ENCODE measurements around the gene KBTBD13. TPM values are rescaled to one million over a fixed set of nuclear protein-coding genes. Genes with fewer than 3 reads are reported as not detected.

Gene KBTBD13
- total and polyA plus RNA-seq, 11 donors: 0.78 to 11.8 (median 4.2) TPM

DNA sequence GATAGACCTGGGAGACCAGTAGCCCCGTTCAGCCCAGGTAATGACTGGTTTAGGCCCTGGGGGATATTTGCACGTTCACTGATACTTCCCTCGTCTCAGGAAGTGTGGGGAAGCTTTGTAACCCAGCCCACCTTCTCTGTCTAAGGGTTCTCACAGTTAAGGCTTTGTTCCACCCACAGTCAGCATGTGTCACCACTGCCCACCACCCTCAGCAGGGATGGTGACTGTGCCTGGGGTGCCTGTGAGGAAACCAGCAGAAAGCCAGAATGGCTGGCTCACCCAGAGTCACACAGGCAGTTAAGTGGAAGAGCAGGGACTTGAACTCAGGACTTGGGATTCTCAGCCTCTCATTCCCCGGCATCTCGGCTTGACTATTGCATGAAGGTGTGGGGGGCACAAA is 5.2 kb downstream of the KBTBD13 start:
- peak overlapping the region in 9 of 12 donors; percentile 32 to 92 (median 64) for H3K27ac ChIP-seq
- intact Hi-C loops (cut with DNase I): loop anchor here in 3 of 10 donors (2.0 to 10.0 kb wide), 3 partner anchors 27 to 49 kb away; no protein-coding TSS in a partner anchor
- H3K9me3 ChIP-seq: no peaks in the 10 kb centered on the region
- ATAC-seq (no peak), DNase-seq (peak in 1 of 5 donors; percentile 18)
- no peaks in the 10 kb centered on the region for H3K36me3 ChIP-seq
- H3K4me1 ChIP-seq: peaks cover 8 to 88% (median 43%) of the 10 kb centered on the region in 12 donors
- TF ChIP-seq, protein P1, sequence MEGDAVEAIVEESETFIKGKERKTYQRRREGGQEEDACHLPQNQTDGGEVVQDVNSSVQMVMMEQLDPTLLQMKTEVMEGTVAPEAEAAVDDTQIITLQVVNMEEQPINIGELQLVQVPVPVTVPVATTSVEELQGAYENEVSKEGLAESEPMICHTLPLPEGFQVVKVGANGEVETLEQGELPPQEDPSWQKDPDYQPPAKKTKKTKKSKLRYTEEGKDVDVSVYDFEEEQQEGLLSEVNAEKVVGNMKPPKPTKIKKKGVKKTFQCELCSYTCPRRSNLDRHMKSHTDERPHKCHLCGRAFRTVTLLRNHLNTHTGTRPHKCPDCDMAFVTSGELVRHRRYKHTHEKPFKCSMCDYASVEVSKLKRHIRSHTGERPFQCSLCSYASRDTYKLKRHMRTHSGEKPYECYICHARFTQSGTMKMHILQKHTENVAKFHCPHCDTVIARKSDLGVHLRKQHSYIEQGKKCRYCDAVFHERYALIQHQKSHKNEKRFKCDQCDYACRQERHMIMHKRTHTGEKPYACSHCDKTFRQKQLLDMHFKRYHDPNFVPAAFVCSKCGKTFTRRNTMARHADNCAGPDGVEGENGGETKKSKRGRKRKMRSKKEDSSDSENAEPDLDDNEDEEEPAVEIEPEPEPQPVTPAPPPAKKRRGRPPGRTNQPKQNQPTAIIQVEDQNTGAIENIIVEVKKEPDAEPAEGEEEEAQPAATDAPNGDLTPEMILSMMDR (IDR thresholded peaks at IDR 0.05): no peak
- TF ChIP-seq POLR2A (IDR thresholded peaks at IDR 0.05): no peak
- H3K27me3 ChIP-seq: peaks cover 0 to 17% (median 0%) of the 10 kb centered on the region in 9 donors
- H3K4me3 ChIP-seq: no peak overlapping the region
- WGBS, 4 donors: 73 to 80% (median 74%) methylated on average over 5 of the region's 5 CpGs

DNA sequence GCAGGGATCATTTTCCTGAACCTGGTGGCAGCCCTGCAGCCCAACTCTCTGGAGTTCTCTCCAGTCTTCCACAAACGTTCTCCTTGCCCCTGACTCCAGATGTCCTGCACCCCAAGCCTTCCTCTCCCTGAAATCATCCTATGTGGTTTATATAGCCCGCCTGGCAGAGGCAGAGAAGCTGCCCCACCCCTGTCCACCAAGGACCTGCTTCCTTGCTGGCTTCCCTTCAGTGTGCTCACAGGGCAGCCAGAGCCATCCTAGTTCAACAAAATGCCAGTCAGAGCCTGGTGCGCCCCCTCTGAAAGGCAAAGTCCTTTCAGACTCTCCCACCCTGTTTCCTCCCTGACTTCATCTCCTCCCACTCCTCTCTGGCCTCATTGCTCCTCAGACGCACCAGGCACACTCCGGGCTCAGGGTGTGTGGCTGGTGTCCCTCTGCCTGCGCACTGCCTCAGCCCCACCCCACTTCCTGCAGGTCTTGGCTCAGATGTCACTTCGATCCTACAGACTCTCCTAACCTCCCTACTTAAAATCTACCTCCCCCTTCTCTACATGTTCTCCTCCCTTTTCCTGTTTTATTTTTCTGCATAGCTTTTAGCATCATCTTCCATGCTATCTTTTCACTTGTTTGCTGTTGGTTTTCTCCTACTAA is 5.9 kb downstream of the KBTBD13 start:
- H3K9me3 ChIP-seq: no peaks in the 10 kb centered on the region
- intact Hi-C loops (cut with DNase I): loop anchor here in 3 of 10 donors (2.0 to 10.0 kb wide), 3 partner anchors 28 to 50 kb away; no protein-coding TSS in a partner anchor
- H3K27me3 ChIP-seq: peaks cover 0 to 12% (median 0%) of the 10 kb centered on the region in 9 donors
- TF ChIP-seq, protein P1 (IDR thresholded peaks at IDR 0.05): no peak
- TF ChIP-seq POLR2A (IDR thresholded peaks at IDR 0.05): no peak
- H3K36me3 ChIP-seq: no peaks in the 10 kb centered on the region
- peaks cover 8 to 87% (median 44%) of the 10 kb centered on the region in 12 donors for H3K4me1 ChIP-seq
- H3K27ac ChIP-seq: peak overlapping the region in 9 of 12 donors; percentile 9 to 92 (median 62)
- ATAC-seq (peak in 1 of 4 donors; percentile 21), DNase-seq (peak in 1 of 5 donors; percentile 41)
- 23 to 32% (median 30%) methylated on average over 7 of the region's 7 CpGs for WGBS, 4 donors
- no peak overlapping the region for H3K4me3 ChIP-seq

DNA sequence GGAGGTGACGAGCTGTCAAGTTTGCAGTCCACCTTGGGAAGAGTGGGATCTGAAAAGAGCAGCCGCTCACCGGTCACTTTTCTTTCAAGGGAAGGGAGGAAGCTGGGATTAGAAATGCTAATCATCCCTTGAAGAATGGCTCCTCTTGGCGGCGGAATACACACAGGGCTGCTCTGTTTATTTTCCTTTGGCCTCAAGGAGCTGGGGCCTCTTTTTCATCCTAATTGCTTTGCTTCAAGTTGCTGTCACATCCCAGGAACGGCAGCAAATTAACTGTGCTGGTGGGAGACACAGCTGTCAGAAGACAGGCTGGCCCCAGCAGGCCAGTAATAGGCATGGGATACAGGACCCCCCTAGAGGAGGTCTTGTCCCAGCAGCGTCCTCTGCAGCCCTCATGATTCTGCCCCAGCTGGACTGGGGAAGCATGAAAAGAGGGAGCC is 6.7 kb downstream of the KBTBD13 start:
- Histone ChIP-seq H3K27ac (peak overlapping the region in 3 of 12 donors; percentile 11 to 92 (median 34)), H3K4me3 (no peak overlapping the region), H3K9me3 (no peaks in the 10 kb centered on the region), H3K27me3 (peaks cover 0 to 4% (median 0%) of the 10 kb centered on the region in 9 donors), H3K4me1 (peaks cover 8 to 87% (median 43%) of the 10 kb centered on the region in 12 donors), H3K36me3 (no peaks in the 10 kb centered on the region)
- DNase-seq (peak in 1 of 5 donors; percentile 21), ATAC-seq (no peak)
- intact Hi-C loops (cut with DNase I): loop anchor here in 3 of 10 donors (1.0 to 10.0 kb wide), 4 partner anchors 28 to 50 kb away; no protein-coding TSS in a partner anchor
- WGBS, 4 donors: 47 to 55% (median 48%) methylated on average over 7 of the region's 7 CpGs
- no peak for TF ChIP-seq POLR2A (IDR thresholded peaks at IDR 0.05)
- TF ChIP-seq, protein P1 (IDR thresholded peaks at IDR 0.05): peak in 8 of 12 donors; percentile 11 to 53 (median 40)

Measured in heart left ventricle (tissue), 16 donors.